ENCODE results near the gene PIGO.

Gene PIGO

DNA sequence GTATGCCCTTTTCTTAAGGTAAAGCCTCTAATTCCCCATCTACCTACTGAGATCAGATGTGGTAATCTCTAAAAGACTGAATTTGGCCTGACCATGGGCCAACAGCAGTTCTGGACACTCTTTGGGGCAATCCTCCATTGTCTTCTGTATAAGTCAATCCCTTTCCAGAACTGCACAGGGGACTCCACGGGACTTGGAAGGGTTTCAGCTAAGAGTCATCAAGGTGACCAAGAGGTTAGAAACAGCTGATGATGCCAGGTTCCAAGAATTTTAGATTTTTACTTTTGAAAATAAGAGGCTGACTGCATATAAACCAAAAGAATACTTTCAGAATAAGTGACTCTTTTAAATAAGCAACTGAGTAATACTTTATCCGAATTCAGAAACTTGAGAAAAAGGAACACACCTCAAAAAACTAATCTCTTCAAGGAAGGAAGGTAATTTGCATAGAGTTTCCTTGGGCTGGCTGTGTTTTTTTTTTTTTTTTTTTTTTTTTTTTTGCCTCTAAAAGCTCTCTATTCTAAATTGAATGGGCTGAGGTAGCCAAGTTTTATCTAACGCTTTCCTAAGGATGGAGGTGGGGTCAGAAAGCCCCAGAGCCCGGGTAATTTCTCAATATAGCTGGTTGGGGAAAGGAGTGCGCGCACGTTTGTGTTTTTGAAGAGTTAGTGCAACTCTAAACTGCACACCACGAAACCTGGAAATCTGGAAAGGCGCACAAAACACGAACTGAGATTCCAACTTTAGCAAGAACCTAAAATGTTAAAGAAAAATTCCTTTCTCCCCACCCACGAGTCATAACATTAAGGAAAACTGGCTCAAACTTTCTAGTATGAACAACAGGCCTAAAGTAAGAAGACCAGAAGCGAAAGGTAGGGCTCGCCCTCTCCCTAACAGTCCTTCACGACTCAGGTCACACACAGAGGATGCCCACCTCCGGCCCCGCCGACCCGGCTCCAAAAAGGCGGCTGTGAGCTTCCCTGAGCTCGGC, 25.3 kb downstream of the PIGO start:
- no peak for DNase-seq

DNA sequence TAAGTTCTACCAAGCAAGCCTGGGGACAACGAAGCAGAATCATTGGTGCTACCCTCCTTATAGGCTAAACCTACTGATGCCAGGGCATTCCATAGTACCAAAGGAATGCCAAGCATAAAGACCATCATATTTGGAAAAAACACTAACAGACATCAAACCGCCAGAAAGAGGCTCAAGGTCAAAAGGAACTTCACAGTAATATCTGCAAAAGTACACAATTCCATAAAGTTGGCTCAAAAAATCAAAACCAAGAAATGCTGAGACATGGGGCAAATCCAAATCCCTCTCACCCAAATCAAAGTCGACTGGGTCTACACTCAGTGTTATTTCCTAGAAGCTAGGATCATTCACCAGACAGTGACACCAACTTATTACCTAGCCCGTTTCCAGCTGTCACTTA, 27.4 kb downstream of the PIGO start:
- no peak for DNase-seq

- no peak for DNase-seq
Observed at GRCh38 chr9:35067056-35067455, 29.3 kb downstream of the PIGO start.

DNA sequence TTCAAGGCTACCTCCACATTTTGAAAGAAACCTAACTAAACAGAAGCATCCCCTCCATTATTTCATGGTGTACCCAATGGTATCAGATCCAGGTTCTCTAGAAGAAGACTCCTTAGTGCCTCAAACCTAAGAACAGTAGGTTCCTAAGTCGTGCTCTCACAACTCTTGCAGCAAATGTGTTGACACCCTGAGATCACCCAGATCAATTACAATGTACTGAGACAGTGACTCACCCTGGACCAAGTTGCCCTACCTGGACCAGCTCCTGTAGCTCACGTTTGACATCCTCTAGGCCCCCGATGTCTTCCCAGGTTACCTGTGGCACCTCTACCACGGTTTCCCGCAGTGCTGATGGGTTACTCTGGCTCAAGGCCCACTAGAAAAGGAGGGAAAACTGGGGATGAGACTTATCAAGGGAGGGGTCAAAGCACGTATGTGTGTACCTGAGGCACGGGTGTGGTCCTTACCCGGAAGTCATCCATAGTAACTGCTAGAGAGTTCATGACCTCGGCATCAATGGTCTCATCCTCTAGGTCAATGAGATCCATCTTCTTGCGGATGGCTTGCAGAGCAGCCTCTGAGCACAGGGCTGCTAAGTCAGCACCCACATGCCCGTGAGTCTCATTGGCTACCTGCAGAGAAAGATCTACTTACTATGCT, 35.7 kb downstream of the PIGO start:
- DNase-seq, result no peak

DNA sequence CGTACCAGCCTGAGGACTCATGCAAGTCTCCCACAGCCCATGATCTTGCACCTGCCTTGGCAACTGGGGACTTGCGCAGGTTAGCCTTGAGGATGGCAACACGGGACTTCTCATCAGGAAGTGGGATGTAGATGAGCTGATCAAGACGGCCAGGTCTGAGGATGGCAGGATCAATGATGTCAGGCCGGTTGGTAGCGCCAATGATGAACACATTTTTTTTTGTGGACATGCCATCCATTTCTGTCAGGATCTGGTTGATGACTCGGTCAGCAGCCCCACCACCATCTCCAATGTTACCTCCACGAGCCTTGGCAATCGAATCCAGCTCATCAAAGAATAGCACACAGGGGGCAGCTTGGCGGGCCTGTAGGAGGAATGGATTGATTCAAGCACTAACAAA, 37.0 kb downstream of the PIGO start:
- no peak for DNase-seq

- no peak for DNase-seq
Observed at GRCh38 chr9:35057271-35057620, 39.1 kb downstream of the PIGO start.

GRCh38 chr9:35056571-35057270, 39.7 kb downstream of the PIGO start:
- DNase-seq, result no peak

DNA sequence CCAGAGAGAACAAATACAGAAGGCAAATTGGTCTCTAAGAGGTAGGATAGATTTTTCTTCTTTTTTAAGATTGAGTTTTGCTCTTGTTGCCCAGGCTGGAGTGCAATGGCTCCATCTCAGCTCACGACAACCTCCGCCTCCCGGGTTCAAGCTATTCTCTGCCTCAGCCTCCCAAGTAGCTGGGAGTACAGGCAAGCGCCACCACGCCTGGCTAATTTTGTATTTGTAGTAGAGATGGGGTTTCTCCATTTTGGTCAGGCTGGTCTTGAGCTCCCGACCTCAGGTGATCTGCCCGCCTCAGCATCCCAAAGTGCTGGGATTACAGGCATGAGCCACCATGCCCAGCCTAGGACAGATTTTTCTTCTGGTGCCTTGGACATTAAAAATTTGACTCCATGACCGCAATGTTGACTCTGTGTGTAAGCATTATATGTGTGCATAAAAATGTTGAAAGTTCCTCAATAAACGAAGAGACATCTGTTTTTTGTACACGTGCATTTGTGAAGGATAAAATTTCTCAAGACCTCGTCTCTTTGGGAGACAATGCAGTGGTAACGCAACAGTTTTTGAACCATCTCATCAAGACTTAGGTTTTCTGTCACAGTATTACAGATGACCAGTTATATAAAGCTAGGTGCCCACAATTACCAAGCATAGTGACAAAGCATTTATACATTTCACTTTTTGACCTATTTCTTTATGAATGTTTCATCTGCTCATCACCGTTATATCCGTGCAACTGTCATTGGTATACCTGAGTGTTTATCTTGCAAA, 41.3 kb downstream of the PIGO start:
- DNase-seq, result no peak

- DNase-seq, result no peak
Observed at GRCh38 chr9:35054185-35054835, 42.1 kb downstream of the PIGO start.

DNA sequence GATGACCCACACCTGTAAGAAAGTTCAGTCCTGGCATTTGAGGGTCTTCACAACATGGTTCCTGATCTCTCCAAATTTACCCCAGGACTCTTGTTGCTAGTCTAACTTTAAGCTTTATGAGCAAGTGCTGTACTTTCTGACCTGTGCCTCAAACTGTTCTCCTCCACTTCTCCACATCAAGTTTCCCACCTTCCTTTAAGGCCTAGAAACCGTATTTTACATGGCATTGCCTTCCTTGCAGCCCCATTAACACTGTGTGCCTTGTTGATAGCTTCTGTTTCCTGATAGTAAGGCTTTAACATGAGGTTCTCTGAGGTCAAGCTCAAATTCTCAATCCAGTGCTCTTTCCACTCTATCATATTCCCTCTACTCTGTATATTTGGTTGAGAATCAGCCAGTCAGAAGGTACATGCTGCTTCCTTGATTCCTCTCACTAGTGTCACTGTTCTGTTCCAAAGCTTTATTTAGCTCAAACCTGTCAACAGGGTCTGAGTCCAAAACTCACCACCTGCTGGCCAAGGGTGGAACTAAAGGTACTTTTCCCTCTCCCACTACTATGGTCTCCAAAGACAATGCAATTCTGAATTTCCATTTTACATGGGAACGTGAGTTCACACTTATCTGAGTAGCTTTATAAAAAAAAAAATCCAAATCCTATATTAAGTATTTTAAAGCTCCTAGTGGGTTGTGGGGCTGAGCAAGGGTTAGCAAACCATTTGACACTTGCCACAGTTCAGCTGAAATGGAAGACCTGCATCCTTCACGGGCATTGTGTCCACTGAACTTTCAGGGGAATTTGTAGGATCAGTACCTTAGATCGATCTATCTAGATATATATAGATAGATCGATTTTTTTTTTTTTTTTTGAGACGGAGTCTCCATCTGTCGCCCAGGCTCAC, 45.1 kb downstream of the PIGO start:
- peak; percentile 24 to 45 for DNase-seq

- no peak for DNase-seq
Observed at GRCh38 chr9:35048511-35048910, 47.9 kb downstream of the PIGO start.

DNA sequence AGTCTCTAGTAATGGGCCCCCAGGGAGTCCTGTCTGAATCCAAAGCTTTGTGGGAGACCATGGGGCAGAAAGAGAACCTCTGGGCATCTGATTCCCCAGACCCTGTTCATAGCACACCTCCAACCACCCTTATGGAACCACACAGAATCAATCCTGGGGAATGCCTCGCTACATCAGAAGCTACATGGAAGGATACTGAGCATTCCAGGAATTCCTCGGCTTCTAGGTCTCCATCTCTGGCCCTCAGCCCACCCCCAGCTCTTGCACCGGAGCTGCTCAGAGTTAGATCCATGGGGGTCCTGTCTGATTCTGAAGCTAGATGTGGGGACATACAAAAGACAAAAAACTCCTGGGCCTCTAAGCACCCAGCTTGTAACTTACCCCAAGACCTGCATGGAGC, 52.3 kb downstream of the PIGO start:
- no peak for DNase-seq

DNA sequence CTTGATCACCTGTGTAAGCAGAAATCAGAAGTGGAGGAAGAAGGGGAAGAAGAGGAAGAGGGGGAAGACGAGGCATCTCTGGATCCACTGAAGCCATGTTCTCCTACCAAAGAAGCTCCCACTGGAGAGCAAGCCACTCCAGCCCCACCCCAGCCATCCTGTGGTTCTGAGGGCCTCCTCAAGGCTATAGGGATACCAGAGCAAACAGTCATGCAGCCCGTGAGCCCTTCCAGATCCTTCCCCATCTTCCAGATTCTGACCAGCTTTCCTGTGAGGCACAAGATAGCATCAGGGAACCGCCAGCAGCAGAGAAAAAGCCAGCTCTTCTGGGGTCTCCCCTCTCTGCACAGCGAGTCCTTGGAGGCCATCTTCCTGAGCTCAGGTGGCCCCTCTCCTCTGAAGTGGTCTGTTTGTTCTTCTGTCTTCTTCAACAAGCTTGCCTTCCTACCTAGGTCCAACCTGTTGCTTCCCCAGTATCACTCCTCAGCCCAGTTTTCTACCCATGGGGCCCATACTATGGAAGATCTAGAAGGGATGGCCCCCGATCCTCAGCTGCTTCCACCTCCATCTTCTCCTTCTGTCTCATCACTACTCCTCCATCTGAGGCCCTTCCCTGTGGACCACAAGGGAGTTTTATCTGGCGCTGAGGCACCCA, 53.4 kb downstream of the PIGO start:
- DNase-seq, result no peak

DNA sequence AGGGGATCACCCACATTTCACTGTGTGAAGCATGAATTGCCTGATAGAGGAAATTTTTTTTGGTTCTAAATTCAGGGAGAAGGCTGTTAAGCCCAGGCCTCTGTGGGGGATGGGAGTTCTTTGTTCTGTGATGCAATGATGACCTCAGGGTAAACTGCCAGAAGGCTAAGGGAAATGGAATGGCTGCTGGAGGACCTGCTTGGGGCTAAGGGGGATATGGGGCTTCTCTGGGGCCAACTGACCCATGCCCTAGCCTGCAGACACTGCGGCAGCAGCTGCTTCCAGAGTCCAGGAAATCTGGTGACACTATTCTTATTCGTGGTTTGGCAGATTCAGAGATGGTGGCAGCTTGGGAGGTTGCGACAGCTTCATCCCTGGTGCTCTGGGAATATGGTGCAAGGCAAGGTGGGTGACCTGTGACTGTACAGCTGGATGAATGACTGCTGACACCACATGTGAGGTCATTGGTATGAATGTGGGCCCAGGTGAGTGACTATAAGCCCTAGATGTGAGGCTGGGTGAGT, 54.2 kb downstream of the PIGO start:
- peak; percentile 45 to 67 for DNase-seq

Measured in AML-193 (cell line).